ENCODE measurements around the gene TTC29.
"Not testable (repeated sequence)": the region's sequence is repeated elsewhere in the genome, so short reads cannot be mapped to it uniquely, and the experiment has no call there.

Gene TTC29

DNA sequence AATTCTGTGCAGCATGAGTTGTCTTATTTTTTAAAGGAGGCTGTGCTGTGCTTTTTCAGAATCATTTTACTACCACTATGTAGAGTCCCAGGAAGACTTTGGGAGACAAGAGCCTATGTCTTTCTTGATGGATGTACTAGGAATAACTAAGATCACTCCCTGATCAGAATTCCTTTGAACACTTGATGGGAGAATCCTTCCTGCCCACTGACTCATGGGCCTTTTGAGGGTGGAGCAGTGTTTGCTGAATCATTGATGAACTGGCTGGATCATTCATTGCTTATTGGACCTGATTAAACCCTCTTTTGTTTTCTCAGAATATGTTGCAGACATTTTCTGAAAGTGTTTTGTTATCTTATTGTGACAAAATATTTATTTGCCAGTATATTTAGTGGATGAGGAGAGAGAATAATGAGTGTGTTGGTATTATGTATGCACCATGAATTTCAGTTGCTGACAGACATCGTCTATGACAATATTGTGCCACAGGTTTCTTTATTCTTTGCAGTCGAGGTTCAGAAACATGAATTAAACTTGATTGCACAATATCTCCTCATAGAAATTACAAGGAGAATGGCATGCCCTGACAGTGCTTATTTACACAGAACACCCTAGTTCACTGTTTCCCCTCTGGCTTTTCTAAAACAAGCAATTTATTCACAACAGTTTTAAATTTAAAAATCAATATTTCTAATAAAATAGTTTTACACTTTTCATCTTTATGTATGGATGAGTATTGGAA is 270.7 kb downstream of the TTC29 start:
- DNase-seq: no peak

DNA sequence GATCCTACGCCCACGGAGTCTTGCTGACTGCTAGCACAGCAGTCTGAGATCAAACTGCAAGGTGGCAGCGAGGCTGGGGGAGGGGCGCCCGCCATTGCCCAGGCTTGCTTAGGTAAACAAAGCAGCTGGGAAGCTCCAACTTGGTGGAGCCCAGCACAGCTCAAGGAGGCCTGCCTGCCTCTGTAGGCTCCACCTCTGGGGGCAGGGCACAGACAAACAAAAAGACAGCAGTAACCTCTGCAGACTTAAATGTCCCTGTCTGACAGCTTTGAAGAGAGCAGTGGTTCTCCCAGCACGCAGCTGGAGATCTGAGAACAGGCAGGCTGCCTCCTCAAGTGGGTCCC is 281.7 kb downstream of the TTC29 start:
- not testable (repeated sequence) for DNase-seq

DNA sequence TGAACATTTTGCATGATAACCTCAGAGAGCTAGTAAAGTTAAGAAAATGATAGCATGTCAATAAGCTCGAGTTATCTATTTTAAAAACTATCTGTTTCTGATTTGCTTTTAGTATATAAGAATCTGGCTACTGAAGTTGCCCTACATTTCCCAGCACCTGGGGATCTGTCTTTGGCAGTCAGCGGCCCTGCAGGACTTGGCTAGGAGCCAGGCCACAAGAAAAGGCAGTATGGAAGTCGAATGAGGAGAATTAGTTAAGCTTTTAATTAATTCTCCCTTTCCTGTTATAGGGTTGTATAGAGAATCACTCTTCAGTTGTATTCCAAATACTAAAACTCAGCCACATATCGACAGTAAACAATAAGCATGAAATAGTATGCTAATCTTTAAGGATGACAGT is 284.3 kb downstream of the TTC29 start:
- no peak for DNase-seq

Data from suppressor macrophage treated with lipopolysaccharide for 1 hour (primary cell).